Medulla oblongata (tissue), 1 donor: ENCODE results near the gene ZNF541.
A peak's percentile ranks its signal among the peaks of the same experiment; 100 is the strongest.
"Not testable (repeated sequence)": the region's sequence is repeated elsewhere in the genome, so short reads cannot be mapped to it uniquely, and the experiment has no call there.

Experiments
- DNase-seq: peaks from one replicate; pipeline ENCODE4 v3.0.0-alpha.2; 2015; ENCODE audit errors: extremely low spot score

Gene ZNF541

GRCh38 chr19:47599671-47600245, 26.8 kb upstream of the ZNF541 start:
- not testable (repeated sequence) for DNase-seq

GRCh38 chr19:47598407-47599349, 25.7 kb upstream of the ZNF541 start:
- DNase-seq = peak; percentile 49

GRCh38 chr19:47595944-47596343, 23.0 kb upstream of the ZNF541 start:
- no peak for DNase-seq

- no peak for DNase-seq
These were observed 20.9 kb upstream of the ZNF541 start for GRCh38 chr19:47593860-47594259.

GRCh38 chr19:47589824-47590223, 16.9 kb upstream of the ZNF541 start:
- DNase-seq = no peak

- no peak for DNase-seq
These were observed 14.3 kb upstream of the ZNF541 start for GRCh38 chr19:47587295-47587694.

- DNase-seq = not testable (repeated sequence)
These were observed 10.2 kb upstream of the ZNF541 start for GRCh38 chr19:47583161-47583560.

GRCh38 chr19:47582320-47582909, 9.5 kb upstream of the ZNF541 start:
- DNase-seq = no peak

GRCh38 chr19:47581605-47582319, 8.8 kb upstream of the ZNF541 start:
- no peak for DNase-seq

GRCh38 chr19:47580397-47580796, 7.4 kb upstream of the ZNF541 start:
- DNase-seq = no peak

- no peak for DNase-seq
These were observed 313 bp downstream of the ZNF541 start for GRCh38 chr19:47572635-47573034.

- no peak for DNase-seq
These were observed 3.6 kb downstream of the ZNF541 start for GRCh38 chr19:47569331-47569730.

GRCh38 chr19:47564081-47564480, 8.9 kb downstream of the ZNF541 start:
- no peak for DNase-seq

GRCh38 chr19:47561440-47562057, 11.4 kb downstream of the ZNF541 start:
- DNase-seq = no peak

- no peak for DNase-seq
These were observed 11.9 kb downstream of the ZNF541 start for GRCh38 chr19:47560999-47561398.

- DNase-seq = no peak
These were observed 22.8 kb downstream of the ZNF541 start for GRCh38 chr19:47550129-47550528.

GRCh38 chr19:47549261-47549862, 23.6 kb downstream of the ZNF541 start:
- no peak for DNase-seq

- no peak for DNase-seq
These were observed 25.7 kb downstream of the ZNF541 start for GRCh38 chr19:47547199-47547598.

- no peak for DNase-seq
These were observed 27.6 kb downstream of the ZNF541 start for GRCh38 chr19:47545061-47545948.

- no peak for DNase-seq
These were observed 28.5 kb downstream of the ZNF541 start for GRCh38 chr19:47544476-47544875.
